SJCRH30 (cell line): ENCODE results near the gene VIM. TPM values are rescaled to one million over a fixed set of nuclear protein-coding genes. Genes with fewer than 3 reads are reported as not detected.
A peak's percentile ranks its signal among the peaks of the same experiment; 100 is the strongest.

ENCODE experiments used
- DNase-seq, 2 experiments: peaks; one replicate each; pipeline ENCODE4 v3.0.0-alpha.2; 2015 to 2020
- H3K27ac ChIP-seq: fragments of 250-450 bp; sonication (Bioruptor Pico); 2 replicates; pipeline ENCODE4 v1.5.1; 2020; ENCODE audit warnings: mild to moderate bottlenecking, moderate library complexity
- H3K27me3 ChIP-seq: fragments of 250-450 bp; sonication (Bioruptor Pico); 2 replicates; pipeline ENCODE4 v1.5.1; 2020; ENCODE audit warnings: mild to moderate bottlenecking, moderate library complexity
- H3K36me3 ChIP-seq: fragments of 250-450 bp; sonication (Bioruptor Pico); 2 replicates; pipeline ENCODE4 v1.5.1; 2020; ENCODE audit warnings: mild to moderate bottlenecking, moderate library complexity
- H3K4me1 ChIP-seq: fragments of 250-450 bp; sonication (Bioruptor Pico); 2 replicates; pipeline ENCODE4 v1.5.1; 2020; ENCODE audit warnings: mild to moderate bottlenecking, moderate library complexity
- H3K4me3 ChIP-seq: fragments of 250-450 bp; sonication (Bioruptor Pico); 2 replicates; pipeline ENCODE4 v1.5.1; 2020; ENCODE audit warnings: mild to moderate bottlenecking, moderate library complexity
- H3K9me3 ChIP-seq: fragments of 250-450 bp; sonication (Bioruptor Pico); replicated peaks from 2 replicates; pipeline ENCODE4 v1.5.1; 2020; ENCODE audit warnings: mild to moderate bottlenecking, moderate library complexity
- total RNA-seq: library from RNA; depleted of rRNA; stranded (reverse); fragments of >200 nt; shearing (Covaris generic); gene quantifications from 2 replicates; pipeline ENCODE4 v1.2.3, GENCODE V29; 2014

VIM gene
- total RNA-seq, 1 experiment from 2014 or later = 1,733 TPM

DNA sequence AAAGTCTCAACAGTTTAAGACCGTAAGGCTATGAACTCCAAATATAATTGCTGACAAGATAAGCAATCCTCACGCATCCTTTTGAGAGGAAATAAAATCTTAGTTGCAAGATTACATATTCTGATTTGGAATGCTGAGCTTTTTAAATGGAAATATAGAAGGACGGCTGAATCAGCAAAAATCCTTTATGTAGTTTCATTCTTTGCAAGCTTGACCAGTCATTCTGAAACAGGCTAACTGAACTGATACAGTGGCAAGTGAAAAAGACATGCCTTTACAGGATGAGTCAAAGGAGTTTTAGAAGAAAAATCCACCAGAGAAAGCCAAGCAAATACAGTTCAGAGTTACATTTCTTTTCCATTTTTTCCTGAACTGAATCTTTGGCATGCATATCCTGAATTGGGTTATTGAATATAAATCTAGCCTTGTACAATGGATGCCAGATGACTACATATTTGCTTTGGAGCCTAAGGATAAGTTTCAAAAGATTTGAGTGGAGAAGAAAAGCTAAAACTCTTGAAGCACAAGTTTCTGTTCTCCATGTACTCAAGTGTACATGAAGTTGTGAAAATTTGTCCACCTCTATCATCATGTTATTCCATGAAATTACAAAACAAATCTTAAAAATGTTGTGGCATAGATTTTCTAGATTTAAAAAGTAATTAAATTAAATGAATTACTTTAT, 4.4 kb downstream of the VIM start:
- peaks cover 83% of the 10 kb centered on the region for H3K36me3 ChIP-seq
- peak overlapping the region; percentile 98 for H3K4me3 ChIP-seq
- DNase-seq = no peak
- peaks cover 12% of the 10 kb centered on the region for H3K4me1 ChIP-seq
- no peaks in the 10 kb centered on the region for H3K9me3 ChIP-seq
- peak overlapping the region; percentile 100 for H3K27ac ChIP-seq
- no peaks in the 10 kb centered on the region for H3K27me3 ChIP-seq

- Histone ChIP-seq H3K9me3 (no peaks in the 10 kb centered on the region), H3K27ac (no peak overlapping the region), H3K36me3 (peaks cover 90% of the 10 kb centered on the region), H3K27me3 (no peaks in the 10 kb centered on the region), H3K4me3 (no peak overlapping the region), H3K4me1 (peaks cover 8% of the 10 kb centered on the region)
- DNase-seq = no peak
Measured at GRCh38 chr10:17233286-17233991, 5.4 kb downstream of the VIM start.

- no peak for DNase-seq
- Histone ChIP-seq H3K4me1 (peaks cover 8% of the 10 kb centered on the region), H3K36me3 (peaks cover 86% of the 10 kb centered on the region), H3K27me3 (no peaks in the 10 kb centered on the region), H3K9me3 (no peaks in the 10 kb centered on the region), H3K4me3 (no peak overlapping the region), H3K27ac (no peak overlapping the region)
Measured at GRCh38 chr10:17234431-17234945, 6.4 kb downstream of the VIM start.

DNA sequence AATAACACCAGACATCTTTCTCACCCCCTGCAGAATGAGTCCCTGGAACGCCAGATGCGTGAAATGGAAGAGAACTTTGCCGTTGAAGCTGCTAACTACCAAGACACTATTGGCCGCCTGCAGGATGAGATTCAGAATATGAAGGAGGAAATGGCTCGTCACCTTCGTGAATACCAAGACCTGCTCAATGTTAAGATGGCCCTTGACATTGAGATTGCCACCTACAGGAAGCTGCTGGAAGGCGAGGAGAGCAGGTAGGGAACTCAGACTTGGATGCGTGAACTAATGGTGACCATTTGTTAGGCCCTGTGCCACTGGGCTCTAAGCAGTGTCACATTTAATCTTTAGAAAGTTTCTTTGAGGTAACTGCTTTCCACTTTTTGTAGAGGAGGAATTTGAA, 7.1 kb downstream of the VIM start:
- Histone ChIP-seq H3K4me1 (peaks cover 8% of the 10 kb centered on the region), H3K4me3 (no peak overlapping the region), H3K27ac (no peak overlapping the region), H3K36me3 (peaks cover 80% of the 10 kb centered on the region), H3K27me3 (no peaks in the 10 kb centered on the region), H3K9me3 (no peaks in the 10 kb centered on the region)
- DNase-seq = no peak

DNA sequence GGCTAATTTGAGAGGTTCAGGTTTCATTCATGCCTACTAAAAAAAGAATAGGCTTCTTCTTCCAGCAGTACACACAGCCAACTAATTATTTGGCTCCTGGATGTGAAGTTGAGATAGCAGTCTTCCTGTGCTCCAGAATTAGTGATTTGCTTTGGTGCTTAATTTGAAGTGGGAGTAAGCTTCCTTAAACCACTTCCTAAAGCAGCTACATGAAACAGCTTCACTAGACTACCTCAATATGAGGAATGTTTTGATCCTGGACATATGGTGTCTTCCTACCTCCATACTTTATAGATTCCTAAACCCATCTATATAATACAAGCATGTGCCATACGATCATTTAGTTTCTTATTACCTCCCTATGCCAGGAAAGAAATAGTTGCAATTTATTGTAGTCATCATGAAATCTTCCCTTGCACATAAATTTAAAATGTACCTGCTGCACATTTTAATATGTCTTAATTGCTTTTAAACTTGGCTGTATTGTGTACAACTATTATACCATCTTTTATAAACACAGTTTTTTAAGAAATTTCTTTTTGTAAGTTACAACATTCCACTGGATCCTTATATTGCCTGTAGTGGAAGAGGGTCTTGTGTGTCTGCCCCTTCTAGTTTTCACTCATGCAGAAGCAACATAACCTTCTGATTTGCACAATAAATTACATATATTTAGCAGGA, 8.6 kb downstream of the VIM start:
- no peak overlapping the region for H3K4me3 ChIP-seq
- H3K9me3 ChIP-seq = no peaks in the 10 kb centered on the region
- H3K27me3 ChIP-seq = no peaks in the 10 kb centered on the region
- peaks cover 8% of the 10 kb centered on the region for H3K4me1 ChIP-seq
- DNase-seq = no peak
- peaks cover 65% of the 10 kb centered on the region for H3K36me3 ChIP-seq
- H3K27ac ChIP-seq = no peak overlapping the region

DNA sequence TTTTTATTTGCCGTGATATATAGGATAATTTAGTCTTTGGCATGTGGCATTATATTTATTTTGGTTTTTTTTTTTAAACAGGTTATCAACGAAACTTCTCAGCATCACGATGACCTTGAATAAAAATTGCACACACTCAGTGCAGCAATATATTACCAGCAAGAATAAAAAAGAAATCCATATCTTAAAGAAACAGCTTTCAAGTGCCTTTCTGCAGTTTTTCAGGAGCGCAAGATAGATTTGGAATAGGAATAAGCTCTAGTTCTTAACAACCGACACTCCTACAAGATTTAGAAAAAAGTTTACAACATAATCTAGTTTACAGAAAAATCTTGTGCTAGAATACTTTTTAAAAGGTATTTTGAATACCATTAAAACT, 9.1 kb downstream of the VIM start:
- peaks cover 3% of the 10 kb centered on the region; the same call in 1 of the 2 replicates for H3K9me3 ChIP-seq
- H3K27ac ChIP-seq = no peak overlapping the region
- peaks cover 3% of the 10 kb centered on the region for H3K4me1 ChIP-seq
- H3K36me3 ChIP-seq = peaks cover 60% of the 10 kb centered on the region
- H3K27me3 ChIP-seq = no peaks in the 10 kb centered on the region
- DNase-seq = no peak
- H3K4me3 ChIP-seq = no peak overlapping the region

DNA sequence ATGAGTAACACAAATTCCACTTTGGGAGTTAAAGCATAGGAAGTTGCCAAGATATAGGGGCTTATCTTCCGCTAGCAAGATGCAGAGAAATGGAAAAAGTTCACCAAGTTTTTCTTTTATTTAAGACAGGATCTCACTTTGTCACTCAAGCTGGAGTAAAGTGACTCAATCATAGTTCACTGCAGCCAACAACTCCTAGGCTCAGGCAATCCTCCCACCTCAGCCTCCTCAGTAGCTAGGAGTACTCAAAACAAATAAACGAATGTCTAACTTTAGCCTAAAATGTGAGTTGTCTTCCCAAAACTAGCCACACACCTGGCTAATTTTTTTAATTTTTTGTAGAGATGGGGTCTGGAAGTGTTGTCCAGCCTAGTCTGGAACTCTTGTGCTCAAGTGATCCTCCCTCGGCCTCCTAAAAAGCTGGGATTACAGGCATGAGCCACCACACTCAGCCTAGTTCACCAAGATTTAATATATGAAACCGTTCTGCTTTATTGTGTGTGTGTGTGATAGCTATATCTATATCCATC, 9.9 kb downstream of the VIM start:
- DNase-seq = no peak
- Histone ChIP-seq H3K4me1 (no peaks in the 10 kb centered on the region), H3K36me3 (peaks cover 52% of the 10 kb centered on the region), H3K9me3 (peaks cover 3% of the 10 kb centered on the region; the same call in 1 of the 2 replicates), H3K4me3 (no peak overlapping the region), H3K27me3 (no peaks in the 10 kb centered on the region), H3K27ac (no peak overlapping the region)

GRCh38 chr10:17238445-17239291, 10.6 kb downstream of the VIM start:
- Histone ChIP-seq H3K9me3 (peaks cover 3% of the 10 kb centered on the region; the same call in 1 of the 2 replicates), H3K27ac (no peak overlapping the region), H3K36me3 (peaks cover 45% of the 10 kb centered on the region), H3K4me3 (no peak overlapping the region), H3K4me1 (no peaks in the 10 kb centered on the region), H3K27me3 (no peaks in the 10 kb centered on the region)
- peak in 1 of 2 experiments; percentile 36 for DNase-seq

DNA sequence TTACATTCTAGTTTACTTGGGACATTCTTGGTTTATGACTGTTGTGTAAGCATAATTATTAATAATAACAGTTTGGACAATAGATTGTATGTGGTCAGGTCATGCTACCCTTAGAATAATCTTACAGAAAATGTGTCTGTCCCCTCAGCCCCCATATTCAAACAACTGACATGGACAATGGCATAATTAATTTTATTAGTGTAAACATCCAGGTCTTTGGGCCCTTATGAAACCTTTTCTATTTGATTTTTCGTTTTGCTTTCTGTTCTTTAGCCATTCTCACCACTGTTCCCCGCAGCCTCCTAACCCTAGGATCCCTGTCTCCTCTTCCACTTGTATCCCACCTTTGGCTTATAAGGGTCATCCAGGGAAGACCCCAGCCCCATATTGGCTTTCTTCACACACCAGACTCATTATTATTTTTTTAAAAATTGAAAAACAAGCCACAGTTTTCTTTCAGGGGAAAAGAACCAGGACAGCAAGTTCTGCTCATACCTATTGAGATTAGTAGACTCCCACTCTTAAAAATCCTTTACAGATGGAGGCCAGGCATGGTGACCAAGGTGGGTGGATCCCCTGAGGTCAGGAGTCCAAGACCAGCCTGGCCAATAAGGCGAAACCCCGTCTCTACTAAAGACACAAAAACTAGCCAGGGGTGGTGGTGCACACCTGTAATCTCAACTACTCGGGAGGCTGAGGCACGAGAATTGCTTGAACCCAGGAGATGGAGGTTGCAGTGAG, 11.5 kb downstream of the VIM start:
- H3K9me3 ChIP-seq = peaks cover 3% of the 10 kb centered on the region; the same call in 1 of the 2 replicates
- H3K36me3 ChIP-seq = peaks cover 36% of the 10 kb centered on the region
- H3K27me3 ChIP-seq = no peaks in the 10 kb centered on the region
- H3K4me3 ChIP-seq = no peak overlapping the region
- H3K4me1 ChIP-seq = no peaks in the 10 kb centered on the region
- DNase-seq = no peak
- no peak overlapping the region for H3K27ac ChIP-seq

- Histone ChIP-seq H3K9me3 (peaks cover 3% of the 10 kb centered on the region; the same call in 1 of the 2 replicates), H3K4me1 (no peaks in the 10 kb centered on the region), H3K27ac (no peak overlapping the region), H3K4me3 (no peak overlapping the region), H3K36me3 (peaks cover 30% of the 10 kb centered on the region), H3K27me3 (no peaks in the 10 kb centered on the region)
- DNase-seq = no peak
Measured at GRCh38 chr10:17240096-17240495, 12.1 kb downstream of the VIM start.

GRCh38 chr10:17240616-17241015, 12.6 kb downstream of the VIM start:
- Histone ChIP-seq H3K9me3 (peaks cover 3% of the 10 kb centered on the region; the same call in 1 of the 2 replicates), H3K4me1 (no peaks in the 10 kb centered on the region), H3K27me3 (no peaks in the 10 kb centered on the region), H3K27ac (no peak overlapping the region), H3K4me3 (no peak overlapping the region), H3K36me3 (peaks cover 25% of the 10 kb centered on the region)
- DNase-seq = no peak

DNA sequence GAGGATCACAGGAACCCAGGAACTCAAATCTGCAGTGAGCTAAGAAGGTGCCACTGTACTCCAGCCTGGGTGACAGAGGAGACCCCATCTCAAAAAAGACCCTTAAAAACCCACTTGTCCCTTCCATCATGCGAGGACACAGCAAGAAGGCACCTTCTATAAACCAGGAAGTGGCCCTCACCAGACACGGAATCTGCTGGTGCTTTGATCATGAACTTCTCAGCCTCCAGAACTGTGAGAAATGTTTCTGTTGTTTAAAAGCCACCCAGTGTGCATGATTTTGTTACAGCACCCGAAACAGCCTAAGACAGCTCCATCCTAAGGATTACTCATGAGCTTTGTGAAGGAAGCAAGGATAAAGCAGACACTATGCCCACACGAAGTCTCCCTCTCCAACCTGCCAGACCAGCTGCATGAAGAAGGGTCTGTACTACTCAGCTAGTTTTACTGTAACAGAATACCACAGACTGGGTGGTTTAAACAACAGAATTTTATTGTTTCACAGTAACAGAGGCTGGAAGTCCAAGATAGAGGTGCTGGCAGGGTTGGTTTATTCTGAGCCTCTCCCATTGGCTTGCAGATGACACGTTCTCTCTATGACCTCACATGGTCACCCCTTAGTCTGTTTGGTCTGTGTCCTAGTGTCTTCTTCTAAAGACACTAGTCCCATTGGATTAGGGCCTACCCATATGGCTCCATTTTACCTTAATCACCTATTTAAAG, 13.7 kb downstream of the VIM start:
- peaks cover 14% of the 10 kb centered on the region for H3K36me3 ChIP-seq
- no peak for DNase-seq
- H3K27me3 ChIP-seq = no peaks in the 10 kb centered on the region
- H3K9me3 ChIP-seq = peaks cover 3% of the 10 kb centered on the region; the same call in 1 of the 2 replicates
- no peaks in the 10 kb centered on the region for H3K4me1 ChIP-seq
- no peak overlapping the region for H3K4me3 ChIP-seq
- no peak overlapping the region for H3K27ac ChIP-seq
